Keratinocyte (primary cell): ENCODE results near the gene FMN1. TPM values are rescaled to one million over a fixed set of nuclear protein-coding genes. Genes with fewer than 3 reads are reported as not detected.

Source experiments
- DNase-seq: peaks from one replicate; pipeline ENCODE4 v3.0.0-alpha.2; 2011; ENCODE audit warnings: low read depth, missing footprints, low spot score
- FAIRE-seq: peaks from 2 replicates; lab custom pipeline; 2011; peaks lifted over from hg19 to GRCh38; lab: Jason Lieb, UNC
- H2AFZ ChIP-seq: 2 replicates; pipeline ENCODE4 v1.6.0; 2012; ENCODE audit warnings: low read length, control low read depth, inconsistent platforms; ENCODE audit not compliant: control insufficient read depth
- H3K27ac ChIP-seq: 2 replicates; pipeline ENCODE4 v1.5.1; 2011; ENCODE audit warnings: low read length; ENCODE audit not compliant: control insufficient read depth, insufficient read depth
- H3K27me3 ChIP-seq: 3 replicates; pipeline ENCODE4 v1.6.0; 2011; ENCODE audit warnings: low read length; ENCODE audit not compliant: control insufficient read depth, insufficient read depth; ENCODE audit errors: extremely low read depth
- H3K36me3 ChIP-seq, 2 experiments: 2 replicates in 1 of 2; 3 replicates in 1 of 2; pipeline ENCODE4 v1.5.1; 2011; ENCODE audit warnings: low read length in 2 of 2, mild to moderate bottlenecking in 1 of 2; ENCODE audit not compliant: control insufficient read depth in 2 of 2, insufficient read depth in 2 of 2; ENCODE audit errors: extremely low read depth in 1 of 2
- H3K4me1 ChIP-seq: 3 replicates; pipeline ENCODE4 v1.5.1; 2011; ENCODE audit warnings: low read length; ENCODE audit not compliant: control insufficient read depth, insufficient read depth; ENCODE audit errors: extremely low read depth
- H3K4me2 ChIP-seq: 3 replicates; pipeline ENCODE4 v1.6.0; 2011; ENCODE audit warnings: low read depth, low read length; ENCODE audit not compliant: control insufficient read depth, insufficient read depth; ENCODE audit errors: extremely low read depth
- H3K4me3 ChIP-seq, 3 experiments: fragments of 200-600 bp in 1 of 3; sonication (generic) in 1 of 3; 2 replicates in 2 of 3; 3 replicates in 1 of 3; pipeline ENCODE4 v1.5.1; 2011 to 2016; ENCODE audit warnings: low read length in 3 of 3, mild to moderate bottlenecking in 3 of 3, control low read depth in 2 of 3, inconsistent platforms in 1 of 3, low read depth in 1 of 3, mixed read lengths in 1 of 3, mixed run types in 1 of 3, moderate library complexity in 1 of 3; ENCODE audit not compliant: control insufficient read depth in 2 of 3, insufficient read depth in 2 of 3; ENCODE audit errors: extremely low read depth in 1 of 3
- H3K79me2 ChIP-seq: 2 replicates; pipeline ENCODE4 v1.6.0; 2012; ENCODE audit warnings: low read length; ENCODE audit not compliant: control insufficient read depth, insufficient read depth
- H3K9ac ChIP-seq: 3 replicates; pipeline ENCODE4 v1.6.0; 2011; ENCODE audit warnings: low read length; ENCODE audit not compliant: control insufficient read depth, insufficient read depth; ENCODE audit errors: extremely low read depth
- H3K9me1 ChIP-seq: 3 replicates; pipeline ENCODE4 v1.6.0; 2011; ENCODE audit warnings: low read length; ENCODE audit not compliant: control insufficient read depth, insufficient read depth; ENCODE audit errors: extremely low read depth
- H3K9me3 ChIP-seq: 2 replicates; pipeline ENCODE4 v1.5.1; 2012; ENCODE audit warnings: low read depth, low read length; ENCODE audit not compliant: control insufficient read depth
- H4K20me1 ChIP-seq: 3 replicates; pipeline ENCODE4 v1.6.0; 2011; ENCODE audit warnings: low read length; ENCODE audit not compliant: control insufficient read depth, insufficient read depth; ENCODE audit errors: extremely low read depth
- CTCF ChIP-seq, 3 experiments: IDR thresholded peaks in 1 of 3; conservative IDR thresholded peaks in 1 of 3; optimal IDR thresholded peaks in 1 of 3; 2 replicates in 2 of 3; 3 replicates in 1 of 3; pipeline versions ENCODE3 to v1.5.1; 2011; ENCODE audit warnings: low read length in 3 of 3, mild to moderate bottlenecking in 3 of 3, moderate library complexity in 2 of 3, control low read depth in 1 of 3, inconsistent platforms in 1 of 3; ENCODE audit not compliant: insufficient read depth in 2 of 3; ENCODE audit errors: extremely low read depth in 1 of 3
- EZH2 ChIP-seq: IDR thresholded peaks from one replicate; pipeline ENCODE4 v1.6.1; 2012; ENCODE audit warnings: inconsistent platforms, mild to moderate bottlenecking, low read length, moderate library complexity
- dilution Hi-C: fragments of 300-500 bp; cut with MboI; formaldehyde crosslinking; loops from one replicate; pipeline ENCODE4 v1.7.0; 2020; ENCODE audit warnings: low sequenced_read_pairs; ENCODE audit not compliant: extremely low pct_ligation_motif_present
- polyA plus RNA-seq, 5 experiments: library from polyadenylated mRNA; depleted of rRNA in 3 of 5; stranded (reverse) in 3 of 5; stranded (forward) in 1 of 5; unstranded in 1 of 5; fragments of >200 nt; gene quantifications; 1 replicate in 1 of 5; 2 replicates in 3 of 5; 3 replicates in 1 of 5; pipeline versions ENCODE4 v1.2.1 to v1.2.3, GENCODE V29; 2011 to 2012; ENCODE audit warnings: missing spikeins in 2 of 5, low read depth in 1 of 5, low replicate concordance in 1 of 5

FMN1 gene
- polyA plus RNA-seq, 1 donor (not counting 4 experiments of a cell fraction or from before 2014, with no cell fraction given) = 0.71 TPM

- Histone ChIP-seq H3K4me2 (no peak overlapping the region), H2AFZ (no peak overlapping the region), H3K27ac (no peak overlapping the region), H3K4me3 (no peak overlapping the region), H3K9me1 (no peaks in the 10 kb centered on the region), H3K4me1 (no peaks in the 10 kb centered on the region), H3K36me3 (no peaks in the 10 kb centered on the region), H4K20me1 (no peaks in the 10 kb centered on the region), H3K27me3 (no peaks in the 10 kb centered on the region), H3K9me3 (no peaks in the 10 kb centered on the region), H3K9ac (no peak overlapping the region), H3K79me2 (no peaks in the 10 kb centered on the region)
- dilution Hi-C loops = no loop called here
- DNase-seq = no peak
- FAIRE-seq = no peak
- TF ChIP-seq EZH2 = no peak
Observed at GRCh38 chr15:33119865-33120264, 74.6 kb downstream of the FMN1 start.

- Histone ChIP-seq H3K9me3 (no peaks in the 10 kb centered on the region), H3K4me1 (no peaks in the 10 kb centered on the region), H3K36me3 (no peaks in the 10 kb centered on the region), H3K27ac (no peak overlapping the region), H3K4me2 (no peak overlapping the region), H3K4me3 (no peak overlapping the region), H3K9ac (no peak overlapping the region), H2AFZ (peak overlapping the region; percentile 25), H3K27me3 (no peaks in the 10 kb centered on the region), H4K20me1 (no peaks in the 10 kb centered on the region), H3K9me1 (no peaks in the 10 kb centered on the region), H3K79me2 (no peaks in the 10 kb centered on the region)
- FAIRE-seq (no peak), DNase-seq (no peak)
- dilution Hi-C loops = no loop called here
- TF ChIP-seq EZH2 (no peak), CTCF (optimal IDR thresholded peaks at IDR 0.05 in 1 of 3, IDR thresholded peaks at IDR 0.05 in 1 of 3, conservative IDR thresholded peaks at IDR 0.05 in 1 of 3; ENCODE audit: extremely low read depth in 1 of 3, insufficient read depth in 2 of 3, low read length in 3 of 3) (no peak)
Observed at GRCh38 chr15:33119273-33119672, 75.2 kb downstream of the FMN1 start.

GRCh38 chr15:33116198-33116597, 78.3 kb downstream of the FMN1 start:
- Histone ChIP-seq H3K36me3 (no peaks in the 10 kb centered on the region), H3K4me2 (no peak overlapping the region), H3K9me3 (no peaks in the 10 kb centered on the region), H3K79me2 (no peaks in the 10 kb centered on the region), H3K27ac (no peak overlapping the region), H3K27me3 (no peaks in the 10 kb centered on the region), H3K9ac (no peak overlapping the region), H4K20me1 (no peaks in the 10 kb centered on the region), H2AFZ (no peak overlapping the region), H3K4me1 (peaks cover 7% of the 10 kb centered on the region), H3K9me1 (no peaks in the 10 kb centered on the region), H3K4me3 (no peak overlapping the region)
- TF ChIP-seq CTCF (optimal IDR thresholded peaks at IDR 0.05 in 1 of 3, IDR thresholded peaks at IDR 0.05 in 1 of 3, conservative IDR thresholded peaks at IDR 0.05 in 1 of 3; ENCODE audit: extremely low read depth in 1 of 3, insufficient read depth in 2 of 3, low read length in 3 of 3) (no peak), EZH2 (no peak)
- DNase-seq (no peak), FAIRE-seq (no peak)
- dilution Hi-C loops = no loop called here
